GM19328 (cell line): Measurements from ENCODE around the gene CACNG4.

Experiments
- ATAC-seq: cut with Tn5 transposase; IDR thresholded peaks from one replicate; pipeline ENCODE4 v1.9.1; 2021; ENCODE audit warnings: mild to moderate bottlenecking, moderate library complexity; ENCODE audit not compliant: unreplicated experiment

CACNG4 gene

GRCh38 chr17:66963909-66964771 lies at the start of gene CACNG4:
Gene CACNG4 (plus strand): TSS chr17:66964707. CDS start chr17:66964912, 205 bp downstream.
- no peak for ATAC-seq

- ATAC-seq: no peak
Observed at GRCh38 chr17:66915204-66915611, 49.3 kb upstream of the CACNG4 start.

GRCh38 chr17:66915792-66916191 lies 48.7 kb upstream of the CACNG4 start:
- no peak for ATAC-seq

GRCh38 chr17:66916946-66917345 lies 47.6 kb upstream of the CACNG4 start:
- ATAC-seq: no peak

GRCh38 chr17:66918896-66919295 lies 45.6 kb upstream of the CACNG4 start:
- ATAC-seq: no peak

GRCh38 chr17:66920435-66920834 lies 44.1 kb upstream of the CACNG4 start:
- no peak for ATAC-seq

- no peak for ATAC-seq
Observed at GRCh38 chr17:66920950-66921349, 43.6 kb upstream of the CACNG4 start.

GRCh38 chr17:66923886-66924285 lies 40.6 kb upstream of the CACNG4 start:
- no peak for ATAC-seq

- ATAC-seq: no peak
Observed at GRCh38 chr17:66925811-66926500, 38.6 kb upstream of the CACNG4 start.

GRCh38 chr17:66928949-66929348 lies 35.6 kb upstream of the CACNG4 start:
- ATAC-seq: no peak

GRCh38 chr17:66929591-66929990 lies 34.9 kb upstream of the CACNG4 start:
- no peak for ATAC-seq

GRCh38 chr17:66930933-66931332 lies 33.6 kb upstream of the CACNG4 start:
- ATAC-seq: no peak

GRCh38 chr17:66932311-66932710 lies 32.2 kb upstream of the CACNG4 start:
- no peak for ATAC-seq

- no peak for ATAC-seq
Observed at GRCh38 chr17:66934040-66934439, 30.5 kb upstream of the CACNG4 start.

- no peak for ATAC-seq
Observed at GRCh38 chr17:66935717-66936116, 28.8 kb upstream of the CACNG4 start.

GRCh38 chr17:66938656-66939055 lies 25.9 kb upstream of the CACNG4 start:
- no peak for ATAC-seq

- ATAC-seq: no peak
Observed at GRCh38 chr17:66939461-66940114, 24.9 kb upstream of the CACNG4 start.

- no peak for ATAC-seq
Observed at GRCh38 chr17:66941249-66941648, 23.3 kb upstream of the CACNG4 start.

- ATAC-seq: no peak
Observed at GRCh38 chr17:66941773-66942450, 22.6 kb upstream of the CACNG4 start.

GRCh38 chr17:66942451-66943264 lies 21.8 kb upstream of the CACNG4 start:
- no peak for ATAC-seq
